Kidney tubule cell (primary cell): ENCODE data around the gene ASPG.
A peak's percentile ranks its signal among the peaks of the same experiment; 100 is the strongest.

ENCODE experiments used
- DNase-seq: peaks from one replicate; pipeline ENCODE4 v3.0.0-alpha.2; 2018; ENCODE audit warnings: low spot score

Gene ASPG

GRCh38 chr14:104085032-104085888 lies at the start of gene ASPG:
ASPG (plus strand) TSS chr14:104085700; CDS start chr14:104085771, 71 bp downstream.
- no peak for DNase-seq

DNA sequence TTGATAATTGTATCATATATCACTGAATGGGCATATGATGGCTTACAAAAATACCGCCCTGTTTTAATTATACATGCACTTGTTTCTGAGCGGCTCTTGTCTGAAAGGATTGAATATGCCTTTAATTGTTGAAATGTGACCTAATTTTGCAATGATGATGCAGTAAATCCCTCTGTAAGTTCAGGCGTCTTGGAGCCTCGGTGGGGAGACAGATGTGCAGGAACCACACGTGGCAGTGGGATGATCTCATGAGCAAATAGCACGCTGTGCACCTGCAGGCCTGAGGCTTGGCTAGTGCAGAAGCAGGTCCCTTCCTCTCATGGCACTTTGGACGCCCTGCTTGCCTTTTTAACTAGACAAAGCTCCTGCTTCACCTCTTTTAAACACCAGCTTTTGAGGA lies 49.3 kb upstream of the ASPG start:
- no peak for DNase-seq

GRCh38 chr14:104037074-104037473 lies 48.4 kb upstream of the ASPG start:
- no peak for DNase-seq

DNA sequence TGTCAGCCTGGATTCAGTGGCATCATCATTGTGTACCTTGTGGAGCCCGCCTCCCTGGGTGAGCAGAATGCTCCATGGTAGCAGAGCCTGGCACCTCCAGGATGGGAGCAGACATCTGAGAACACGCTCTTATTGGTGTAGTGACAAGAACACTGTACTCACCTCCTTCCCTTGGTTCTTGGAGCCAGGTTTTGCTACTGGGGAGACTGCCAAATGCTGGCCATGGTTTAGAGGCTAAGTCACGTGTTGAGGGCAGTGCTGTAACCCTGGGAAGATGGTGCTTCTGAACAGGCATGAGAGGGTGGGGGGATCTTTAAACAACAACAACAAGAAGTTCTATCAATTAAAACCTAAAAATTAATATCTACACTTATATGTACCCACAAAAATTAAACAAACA lies 47.6 kb upstream of the ASPG start:
- no peak for DNase-seq

DNA sequence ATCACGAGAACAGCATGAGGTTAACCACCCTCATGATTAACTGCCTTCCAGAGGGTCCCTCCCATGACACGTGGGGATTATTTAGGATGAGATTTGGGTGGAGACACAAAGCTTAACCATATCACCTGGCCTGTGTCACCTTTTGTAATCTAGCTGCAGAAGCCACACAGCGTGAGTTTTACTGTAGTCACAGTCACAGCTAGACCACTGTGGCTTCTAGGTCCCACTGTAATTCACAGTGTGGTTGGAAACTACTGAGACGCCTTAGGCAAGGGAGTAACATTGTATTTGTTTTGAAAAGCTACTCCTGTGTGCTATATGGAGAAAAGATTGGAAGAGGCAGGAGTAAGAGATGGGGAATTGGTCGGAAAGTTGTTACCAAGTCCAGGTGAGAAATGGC lies 46.3 kb upstream of the ASPG start:
- no peak for DNase-seq

DNA sequence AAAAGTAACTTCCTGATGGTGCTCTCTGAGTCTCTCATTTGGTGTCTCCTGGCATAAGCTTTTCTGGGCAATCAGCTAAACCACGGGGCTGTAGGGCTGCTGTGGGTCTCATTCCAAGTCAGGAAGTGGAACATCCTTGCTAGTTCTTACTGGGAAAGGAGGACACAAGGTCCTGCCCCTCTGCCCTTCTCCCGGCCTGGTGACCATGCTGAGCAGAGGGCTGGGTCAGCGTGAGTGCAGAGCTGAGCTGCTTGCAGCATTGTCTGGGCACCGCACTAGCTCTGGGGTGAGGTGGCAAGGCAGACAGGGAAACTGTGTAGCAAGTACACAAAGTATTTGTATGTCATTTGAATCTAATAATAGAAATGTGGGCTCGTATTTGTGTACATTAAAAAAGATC lies 45.0 kb upstream of the ASPG start:
- no peak for DNase-seq

DNA sequence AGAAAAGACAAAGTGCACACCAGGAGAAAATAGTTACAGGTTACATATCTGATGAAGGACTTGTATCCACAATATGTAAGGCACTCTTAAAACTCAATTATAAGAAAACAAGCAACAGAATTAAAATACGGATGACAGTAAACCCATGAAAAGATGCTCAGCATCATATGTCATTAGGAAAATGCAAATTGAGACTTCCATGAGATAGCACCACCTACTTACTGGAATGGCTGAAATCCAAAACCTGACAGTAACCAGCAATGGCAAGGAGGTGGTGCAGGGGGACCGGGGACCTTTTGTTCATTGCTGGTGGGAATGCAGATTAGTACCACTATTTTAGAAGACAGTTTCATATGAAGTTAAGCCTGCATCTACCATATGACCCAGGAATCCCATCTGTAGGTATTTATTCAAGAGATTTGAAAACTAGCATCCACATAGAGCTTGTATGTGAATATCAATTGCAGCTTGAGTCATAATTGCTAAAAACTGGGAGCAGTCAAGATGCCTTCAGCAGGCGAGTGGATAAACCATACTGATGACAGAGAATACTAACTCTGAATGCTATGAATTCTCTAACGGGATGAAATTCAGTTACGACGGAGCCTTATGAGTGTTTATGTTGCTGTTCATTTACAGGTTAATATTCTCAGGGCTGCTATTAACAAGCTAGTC lies 43.9 kb upstream of the ASPG start:
- DNase-seq = no peak

- DNase-seq = no peak
These were observed 41.5 kb upstream of the ASPG start for GRCh38 chr14:104044016-104044415.

GRCh38 chr14:104047761-104048160 lies 37.7 kb upstream of the ASPG start:
- DNase-seq = no peak

- peak; percentile 71 for DNase-seq
These were observed 36.6 kb upstream of the ASPG start for GRCh38 chr14:104048758-104049507.

- no peak for DNase-seq
These were observed 35.8 kb upstream of the ASPG start for GRCh38 chr14:104049576-104050240.

GRCh38 chr14:104051092-104051813 lies 34.2 kb upstream of the ASPG start:
- no peak for DNase-seq

GRCh38 chr14:104054222-104054905 lies 31.1 kb upstream of the ASPG start:
- no peak for DNase-seq

- DNase-seq = no peak
These were observed 23.2 kb upstream of the ASPG start for GRCh38 chr14:104062281-104062680.

DNA sequence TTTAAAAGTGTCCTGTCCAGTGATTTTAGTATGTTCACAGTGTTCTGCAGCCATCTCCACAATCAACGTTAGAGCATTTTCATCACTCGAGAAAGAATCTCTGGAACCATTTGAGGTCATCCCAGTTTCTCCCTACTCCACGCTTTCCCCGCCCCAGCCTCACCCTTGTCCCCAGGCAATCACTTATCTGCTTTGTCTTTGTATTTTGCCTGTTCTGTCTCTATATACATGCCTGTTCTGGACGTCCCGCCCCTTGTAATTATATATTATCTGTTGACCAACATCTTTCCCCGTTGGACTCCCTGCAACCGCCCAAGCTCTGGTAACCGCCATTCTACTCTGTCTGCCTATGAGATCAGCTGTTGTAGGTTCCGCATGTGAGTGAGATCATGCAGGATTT lies 21.5 kb upstream of the ASPG start:
- DNase-seq = no peak

GRCh38 chr14:104066279-104066678 lies 19.2 kb upstream of the ASPG start:
- no peak for DNase-seq

- no peak for DNase-seq
These were observed 18.7 kb upstream of the ASPG start for GRCh38 chr14:104066719-104067295.

DNA sequence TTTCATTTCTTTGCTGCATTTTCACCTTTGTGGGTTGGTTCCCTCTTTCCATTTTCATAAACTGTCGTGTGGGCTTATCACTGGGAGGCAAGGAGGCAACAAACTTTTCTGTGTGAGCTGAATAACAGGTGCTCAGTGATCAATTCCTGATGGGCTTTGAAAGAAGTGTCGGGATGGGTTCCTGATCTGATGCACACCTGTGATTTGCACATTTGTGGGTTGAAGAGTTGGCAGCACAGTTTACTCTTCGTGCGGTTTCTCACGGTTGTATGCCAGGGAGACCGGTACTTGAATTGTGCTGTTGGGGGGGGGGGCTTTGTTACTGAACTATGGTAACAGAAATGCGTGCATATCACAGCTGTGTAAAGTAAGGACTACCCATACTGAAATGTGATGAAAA lies 16.0 kb upstream of the ASPG start:
- DNase-seq = no peak

DNA sequence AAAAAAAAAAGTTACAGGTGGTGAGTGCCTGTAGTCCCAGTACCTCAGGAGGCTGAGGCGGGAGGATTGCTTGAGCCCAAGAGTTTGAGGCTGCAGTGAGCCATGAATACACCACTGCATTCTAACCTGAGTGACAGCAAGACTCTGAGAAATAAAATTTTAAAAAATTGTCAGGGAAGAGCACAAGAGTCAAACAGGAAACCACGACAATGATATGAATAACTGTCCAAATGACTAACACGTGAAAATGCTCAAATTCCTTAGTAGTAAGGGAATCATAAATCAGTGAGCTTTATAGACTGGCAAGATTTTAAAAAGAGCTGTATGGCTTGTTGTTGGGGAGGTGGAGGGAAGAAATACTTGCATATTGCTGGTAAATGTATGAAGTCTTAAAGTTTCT lies 12.9 kb upstream of the ASPG start:
- peak; percentile 61 for DNase-seq

DNA sequence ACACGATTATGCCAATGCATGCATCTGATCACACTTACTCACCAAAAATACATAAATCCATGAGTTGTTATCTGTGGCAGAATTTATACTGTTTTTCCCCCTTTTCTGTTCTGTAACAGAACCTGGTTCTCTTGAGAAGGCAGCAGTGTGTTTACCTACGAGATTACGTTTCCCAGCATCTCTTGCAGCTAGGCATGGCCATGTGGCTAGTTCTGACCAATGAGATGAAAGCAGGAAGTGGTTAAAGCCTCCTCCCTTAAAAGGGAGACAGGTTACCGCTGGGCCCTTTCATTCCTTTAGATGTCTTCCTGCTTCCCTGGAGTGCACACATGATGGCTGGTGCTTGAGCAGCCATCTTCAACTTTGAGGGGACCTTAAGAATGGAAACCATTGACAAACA lies 11.7 kb upstream of the ASPG start:
- no peak for DNase-seq
